Stimulated activated effector memory CD8-positive, alpha-beta T cell treated with anti-CD3 and anti-CD28 coated beads, Interleukin-12 subunit alpha, Interleukin-12 subunit beta, amount 100 ng/mL, for 72 hours (primary cell): ENCODE results near the gene PLN.

Experiments
- ATAC-seq: fragments of 150-1000 bp; cut with Tn5 transposase; 2 replicates; pipeline ENCODE4 v1.10.0; 2021
- DNase-seq, 2 donors: peaks; one replicate each; pipeline ENCODE4 v3.0.0; 2021 to 2022; ENCODE audit warnings: low spot score in 2 of 2
- H3K27ac Mint-ChIP-seq: one replicate; pipeline ENCODE4 v1.8.0; 2022; ENCODE audit warnings: mild to moderate bottlenecking, mixed read lengths
- H3K36me3 Mint-ChIP-seq: one replicate; pipeline ENCODE4 v1.8.0; 2022; ENCODE audit warnings: mild to moderate bottlenecking, mixed read lengths
- H3K4me1 Mint-ChIP-seq: one replicate; pipeline ENCODE4 v1.8.0; 2022; ENCODE audit warnings: mixed read lengths
- H3K4me3 Mint-ChIP-seq: one replicate; pipeline ENCODE4 v1.8.0; 2022; ENCODE audit warnings: mild to moderate bottlenecking, mixed read lengths
- H3K9me3 Mint-ChIP-seq: one replicate; pipeline ENCODE4 v1.8.0; 2022; ENCODE audit warnings: mixed read lengths

Gene PLN

GRCh38 chr6:118554698-118555097, 6.6 kb downstream of the PLN start:
- H3K4me1 Mint-ChIP-seq, result peaks cover 28% of the 10 kb centered on the region
- no peak for DNase-seq

GRCh38 chr6:118558464-118559217, 10.5 kb downstream of the PLN start:
- ATAC-seq (peak; percentile 97), DNase-seq (no peak)
- Mint-ChIP-seq H3K4me3 (peak overlapping the region; percentile 59), H3K27ac (peak overlapping the region; percentile 96), H3K36me3 (peaks cover 26% of the 10 kb centered on the region), H3K4me1 (peaks cover 19% of the 10 kb centered on the region), H3K9me3 (no peaks in the 10 kb centered on the region)

More at GRCh38 chr6:118554698-118555097, 6.6 kb downstream of the PLN start:
- no peak overlapping the region for H3K4me3 Mint-ChIP-seq
- H3K36me3 Mint-ChIP-seq, result peaks cover 26% of the 10 kb centered on the region
- no peak overlapping the region for H3K27ac Mint-ChIP-seq
- no peak for ATAC-seq
- no peaks in the 10 kb centered on the region for H3K9me3 Mint-ChIP-seq

- H3K9me3 Mint-ChIP-seq, result no peaks in the 10 kb centered on the region
- peaks cover 20% of the 10 kb centered on the region for H3K36me3 Mint-ChIP-seq
- peaks cover 19% of the 10 kb centered on the region for H3K4me1 Mint-ChIP-seq
- DNase-seq, result no peak
- H3K4me3 Mint-ChIP-seq, result no peak overlapping the region
- peak overlapping the region; percentile 96 for H3K27ac Mint-ChIP-seq
- ATAC-seq, result no peak
These were observed 11.6 kb downstream of the PLN start for GRCh38 chr6:118559659-118560058.

GRCh38 chr6:118562248-118562647, 14.2 kb downstream of the PLN start:
- Mint-ChIP-seq H3K4me1 (peaks cover 25% of the 10 kb centered on the region), H3K9me3 (no peaks in the 10 kb centered on the region), H3K27ac (no peak overlapping the region), H3K36me3 (peaks cover 24% of the 10 kb centered on the region), H3K4me3 (no peak overlapping the region)
- ATAC-seq (no peak), DNase-seq (no peak)

GRCh38 chr6:118562959-118563358, 14.9 kb downstream of the PLN start:
- no peak overlapping the region for H3K27ac Mint-ChIP-seq
- H3K36me3 Mint-ChIP-seq, result peaks cover 24% of the 10 kb centered on the region
- H3K4me3 Mint-ChIP-seq, result no peak overlapping the region
- no peak for ATAC-seq
- peaks cover 18% of the 10 kb centered on the region for H3K4me1 Mint-ChIP-seq
- no peaks in the 10 kb centered on the region for H3K9me3 Mint-ChIP-seq
- DNase-seq, result no peak

GRCh38 chr6:118565311-118565960, 17.3 kb downstream of the PLN start:
- H3K4me1 Mint-ChIP-seq, result peaks cover 7% of the 10 kb centered on the region
- ATAC-seq (peak; percentile 58), DNase-seq (peak in 1 of 2 donors; percentile 44)
- no peak overlapping the region for H3K4me3 Mint-ChIP-seq
- H3K36me3 Mint-ChIP-seq, result peaks cover 18% of the 10 kb centered on the region
- peak overlapping the region; percentile 73 for H3K27ac Mint-ChIP-seq
- H3K9me3 Mint-ChIP-seq, result no peaks in the 10 kb centered on the region

GRCh38 chr6:118567974-118568373, 19.9 kb downstream of the PLN start:
- Mint-ChIP-seq H3K4me3 (no peak overlapping the region), H3K27ac (no peak overlapping the region), H3K36me3 (peaks cover 18% of the 10 kb centered on the region), H3K9me3 (no peaks in the 10 kb centered on the region), H3K4me1 (peaks cover 15% of the 10 kb centered on the region)
- no peak for ATAC-seq
- DNase-seq, result peak in 1 of 2 donors; percentile 40

GRCh38 chr6:118569498-118569897, 21.4 kb downstream of the PLN start:
- H3K4me1 Mint-ChIP-seq, result peaks cover 15% of the 10 kb centered on the region
- H3K9me3 Mint-ChIP-seq, result peaks cover 7% of the 10 kb centered on the region
- H3K4me3 Mint-ChIP-seq, result no peak overlapping the region
- no peak for ATAC-seq
- H3K27ac Mint-ChIP-seq, result no peak overlapping the region
- no peak for DNase-seq
- H3K36me3 Mint-ChIP-seq, result peaks cover 18% of the 10 kb centered on the region

- H3K9me3 Mint-ChIP-seq, result peaks cover 16% of the 10 kb centered on the region
- H3K4me1 Mint-ChIP-seq, result peaks cover 8% of the 10 kb centered on the region
- H3K27ac Mint-ChIP-seq, result peak overlapping the region; percentile 45
- ATAC-seq (no peak), DNase-seq (no peak)
- peaks cover 6% of the 10 kb centered on the region for H3K36me3 Mint-ChIP-seq
- no peak overlapping the region for H3K4me3 Mint-ChIP-seq
These were observed 23.0 kb downstream of the PLN start for GRCh38 chr6:118571121-118571520.

- H3K4me3 Mint-ChIP-seq, result no peak overlapping the region
- peaks cover 8% of the 10 kb centered on the region for H3K4me1 Mint-ChIP-seq
- peak overlapping the region; percentile 71 for H3K27ac Mint-ChIP-seq
- DNase-seq (peak in 1 of 2 donors; percentile 47), ATAC-seq (no peak)
- H3K9me3 Mint-ChIP-seq, result peaks cover 23% of the 10 kb centered on the region
- H3K36me3 Mint-ChIP-seq, result peaks cover 6% of the 10 kb centered on the region
These were observed 26.2 kb downstream of the PLN start for GRCh38 chr6:118574051-118574865.

- no peak for DNase-seq
- Mint-ChIP-seq H3K27ac (no peak overlapping the region), H3K36me3 (peaks cover 25% of the 10 kb centered on the region), H3K4me3 (no peak overlapping the region), H3K4me1 (peaks cover 21% of the 10 kb centered on the region), H3K9me3 (peaks cover 31% of the 10 kb centered on the region)
- no peak for ATAC-seq
These were observed 29.9 kb downstream of the PLN start for GRCh38 chr6:118577972-118578371.

- Mint-ChIP-seq H3K4me3 (no peak overlapping the region), H3K9me3 (peaks cover 31% of the 10 kb centered on the region), H3K27ac (no peak overlapping the region), H3K4me1 (peaks cover 21% of the 10 kb centered on the region), H3K36me3 (peaks cover 27% of the 10 kb centered on the region)
- no peak for ATAC-seq
- no peak for DNase-seq
These were observed 30.5 kb downstream of the PLN start for GRCh38 chr6:118578617-118579016.

- DNase-seq, result peak in 1 of 2 donors; percentile 38
- H3K27ac Mint-ChIP-seq, result peak overlapping the region; percentile 91
These were observed 31.7 kb downstream of the PLN start for GRCh38 chr6:118579786-118580185.

GRCh38 chr6:118580585-118581419, 32.7 kb downstream of the PLN start:
- ATAC-seq (peak; percentile 67), DNase-seq (peak in 1 of 2 donors; percentile 50)
- Mint-ChIP-seq H3K4me1 (peaks cover 21% of the 10 kb centered on the region), H3K4me3 (no peak overlapping the region), H3K27ac (peak overlapping the region; percentile 91), H3K36me3 (peaks cover 32% of the 10 kb centered on the region), H3K9me3 (peaks cover 18% of the 10 kb centered on the region)

More at GRCh38 chr6:118579786-118580185, 31.7 kb downstream of the PLN start:
- no peak overlapping the region for H3K4me3 Mint-ChIP-seq
- ATAC-seq, result no peak
- peaks cover 21% of the 10 kb centered on the region for H3K4me1 Mint-ChIP-seq
- peaks cover 22% of the 10 kb centered on the region for H3K9me3 Mint-ChIP-seq
- peaks cover 27% of the 10 kb centered on the region for H3K36me3 Mint-ChIP-seq
